GM15510 (cell line): Measurements from ENCODE around the gene ANKS1A.

Source experiments
- POLR2A ChIP-seq: IDR thresholded peaks from 3 replicates; pipeline ENCODE4 v1.6.1; 2011; ENCODE audit warnings: borderline replicate concordance; ENCODE audit not compliant: insufficient read length; ENCODE audit errors: extremely low read depth

Gene ANKS1A

GRCh38 chr6:35015996-35016395 lies 126.9 kb downstream of the ANKS1A start:
- TF ChIP-seq POLR2A, result no peak

- TF ChIP-seq POLR2A, result no peak
These were observed 127.7 kb downstream of the ANKS1A start for GRCh38 chr6:35016502-35017321.

GRCh38 chr6:35017411-35018181 lies 128.5 kb downstream of the ANKS1A start:
- no peak for TF ChIP-seq POLR2A

- no peak for TF ChIP-seq POLR2A
These were observed 129.1 kb downstream of the ANKS1A start for GRCh38 chr6:35018182-35018519.

- no peak for TF ChIP-seq POLR2A
These were observed 129.7 kb downstream of the ANKS1A start for GRCh38 chr6:35018746-35019145.

- TF ChIP-seq POLR2A, result no peak
These were observed 130.1 kb downstream of the ANKS1A start for GRCh38 chr6:35019171-35019570.

GRCh38 chr6:35019831-35020230 lies 130.8 kb downstream of the ANKS1A start:
- TF ChIP-seq POLR2A, result no peak

- no peak for TF ChIP-seq POLR2A
These were observed 131.9 kb downstream of the ANKS1A start for GRCh38 chr6:35021004-35021403.

- TF ChIP-seq POLR2A, result no peak
These were observed 134.3 kb downstream of the ANKS1A start for GRCh38 chr6:35023091-35024000.

GRCh38 chr6:35024551-35025054 lies 135.5 kb downstream of the ANKS1A start:
- TF ChIP-seq POLR2A, result no peak

- TF ChIP-seq POLR2A, result no peak
These were observed 136.5 kb downstream of the ANKS1A start for GRCh38 chr6:35025232-35026188.

GRCh38 chr6:35026434-35027222 lies 137.6 kb downstream of the ANKS1A start:
- TF ChIP-seq POLR2A, result no peak

GRCh38 chr6:35027807-35028206 lies 138.8 kb downstream of the ANKS1A start:
- TF ChIP-seq POLR2A, result no peak
